Measurements from ENCODE around the gene LPP. TPM values are rescaled to one million over a fixed set of nuclear protein-coding genes. Genes with fewer than 3 reads are reported as not detected.

LPP gene
- total and polyA plus RNA-seq, 10 of the 15 experiments (the other 5 are each of a cell fraction or from before 2014, with no cell fraction given) = under 0.01 to 0.62 (median 0.03) TPM

GRCh38 chr3:188139466-188139865, 14.5 kb upstream of the LPP start:
- in situ Hi-C loops (cut with MboI) (no loop called here), intact Hi-C loops (cut with micrococcal nuclease; ENCODE audit: unreplicated experiment) (no loop called here)
- POLR2A ChIA-PET = no interaction called here
- TF ChIP-seq ZBTB33 (IDR thresholded peaks at IDR 0.05) (no peak), HDAC6 (IDR thresholded peaks at IDR 0.05; ENCODE audit: unreplicated experiment) (no peak), DPF2 (IDR thresholded peaks at IDR 0.05) (no peak), EP300 (IDR thresholded peaks at IDR 0.05; ENCODE audit: borderline replicate concordance in 1 of 2, control insufficient read depth in 1 of 2, low read depth in 2 of 2, low read length in 2 of 2) (no peak), PAX8 (IDR thresholded peaks at IDR 0.05) (no peak), NR2C2 (IDR thresholded peaks at IDR 0.05; ENCODE audit: borderline replicate concordance, control insufficient read depth, insufficient read length, low read depth) (no peak), NR2C1 (IDR thresholded peaks at IDR 0.05) (no peak), IKZF2 (IDR thresholded peaks at IDR 0.05) (no peak), POLR2AphosphoS2 (IDR thresholded peaks at IDR 0.05; ENCODE audit: low read depth, low read length) (no peak), HCFC1 (IDR thresholded peaks at IDR 0.05; ENCODE audit: low read length) (no peak), MTA3 (IDR thresholded peaks at IDR 0.05; ENCODE audit: borderline replicate concordance, low read length) (no peak)
- TF ChIP-seq, protein P1, sequence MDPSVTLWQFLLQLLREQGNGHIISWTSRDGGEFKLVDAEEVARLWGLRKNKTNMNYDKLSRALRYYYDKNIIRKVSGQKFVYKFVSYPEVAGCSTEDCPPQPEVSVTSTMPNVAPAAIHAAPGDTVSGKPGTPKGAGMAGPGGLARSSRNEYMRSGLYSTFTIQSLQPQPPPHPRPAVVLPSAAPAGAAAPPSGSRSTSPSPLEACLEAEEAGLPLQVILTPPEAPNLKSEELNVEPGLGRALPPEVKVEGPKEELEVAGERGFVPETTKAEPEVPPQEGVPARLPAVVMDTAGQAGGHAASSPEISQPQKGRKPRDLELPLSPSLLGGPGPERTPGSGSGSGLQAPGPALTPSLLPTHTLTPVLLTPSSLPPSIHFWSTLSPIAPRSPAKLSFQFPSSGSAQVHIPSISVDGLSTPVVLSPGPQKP (IDR thresholded peaks at IDR 0.05; ENCODE audit: low read depth, low read length) = no peak
- RAD21 ChIA-PET (ENCODE audit: unreplicated experiment) = no interaction called here
- Histone ChIP-seq H3K4me1 (ENCODE audit: control insufficient read depth, insufficient read depth, low read length) (no peaks in the 10 kb centered on the region), H3K9me3 (replicated peaks; ENCODE audit: control insufficient read depth, insufficient read depth, low read length) (no peaks in the 10 kb centered on the region), H3K27me3 (replicated peaks in 1 of 2; ENCODE audit: control insufficient read depth in 2 of 2, insufficient read depth in 2 of 2, low read length in 1 of 2) (no peaks in the 10 kb centered on the region), H2AFZ (ENCODE audit: control insufficient read depth, low read depth, low read length) (no peak overlapping the region), H3K27ac (ENCODE audit: control insufficient read depth, insufficient read depth) (no peak overlapping the region), H3K36me3 (ENCODE audit: control insufficient read depth in 2 of 2, insufficient read depth in 2 of 2, low read length in 1 of 2) (no peaks in the 10 kb centered on the region), H3K79me2 (ENCODE audit: control insufficient read depth, insufficient read depth, low read length) (no peaks in the 10 kb centered on the region), H3K9ac (ENCODE audit: control insufficient read depth, insufficient read depth, low read length) (no peak overlapping the region), H3K4me3 (no peak overlapping the region), H3K4me2 (ENCODE audit: control insufficient read depth, insufficient read depth) (no peak overlapping the region), H4K20me1 (ENCODE audit: control insufficient read depth, insufficient read depth) (no peaks in the 10 kb centered on the region)
- ATAC-seq (no peak; the same call in 2 of the 3 replicates), DNase-seq (ENCODE audit: low read depth, low spot score) (no peak), FAIRE-seq (no peak)
- CTCF ChIA-PET = interaction anchor here (0.6 to 3.1 kb wide), 3 partner anchors 399 to 815 kb away, joined by 3 to 11 read pairs (median 3); no protein-coding TSS in a partner anchor
- SMC1A ChIA-PET (ENCODE audit: uncharacterized antibody, unreplicated experiment) = no interaction called here
- BruUV-seq (replicated peaks) = no TSS peak
- 1% methylated on average over 4 of the region's 4 CpGs for WGBS (ENCODE audit: insufficient coverage, insufficient replicate concordance, low lambda C conversion rate, missing lambda C conversion rate)

Data from GM12878 (cell line).